ENCODE results near the gene RELA. TPM values are rescaled to one million over a fixed set of nuclear protein-coding genes. Genes with fewer than 3 reads are reported as not detected.
A peak's percentile ranks its signal among the peaks of the same experiment; 100 is the strongest.

The RELA gene
- polyA plus RNA-seq, 2 of the 4 experiments (the other 2 are of a cell fraction): 28.9 to 55.1 TPM

GRCh38 chr11:65646958-65647701, 15.6 kb downstream of the RELA start (continued):
- TF ChIP-seq FOSB (CRISPR knock-in tag; IDR thresholded peaks at IDR 0.05) (no peak), HDAC2 (IDR thresholded peaks at IDR 0.05) (no peak), HEYL (CRISPR knock-in tag; IDR thresholded peaks at IDR 0.05) (no peak), ZSCAN20 (CRISPR knock-in tag; IDR thresholded peaks at IDR 0.05) (no peak), KDM5A (IDR thresholded peaks at IDR 0.05) (no peak), ZC3H11A (IDR thresholded peaks at IDR 0.05) (no peak), TFCP2L1 (CRISPR knock-in tag; IDR thresholded peaks at IDR 0.05) (no peak), NR3C1 (IDR thresholded peaks at IDR 0.05) (no peak), MAZ (IDR thresholded peaks at IDR 0.05; ENCODE audit: borderline replicate concordance, low read depth, low read length) (no peak), CBX2 (IDR thresholded peaks at IDR 0.05; ENCODE audit: borderline replicate concordance, low read depth) (no peak), SREBF2 (IDR thresholded peaks at IDR 0.05) (no peak), POLR2A (IDR thresholded peaks at IDR 0.05; ENCODE audit: low read length) (peak; percentile 79), TP53 (CRISPR knock-in tag; IDR thresholded peaks at IDR 0.05) (no peak), JUNB (IDR thresholded peaks at IDR 0.05) (no peak), POLR2AphosphoS2 (conservative IDR thresholded peaks at IDR 0.05; ENCODE audit: low read length) (no peak), EP300 (IDR thresholded peaks at IDR 0.05) (no peak), HOXB5 (CRISPR knock-in tag; IDR thresholded peaks at IDR 0.05) (no peak), NFE2L2 (conservative IDR thresholded peaks at IDR 0.05; ENCODE audit: low read length) (no peak), FOXS1 (CRISPR knock-in tag; IDR thresholded peaks at IDR 0.05) (no peak), BCL3 (IDR thresholded peaks at IDR 0.05) (0 out of 3 replicates have a peak, but pooled peaks have one; percentile 25), MYC (IDR thresholded peaks at IDR 0.05; ENCODE audit: borderline replicate concordance, low read length) (peak; percentile 63; the same call in 1 of the 2 replicates), USF2 (IDR thresholded peaks at IDR 0.05) (no peak), MAX (IDR thresholded peaks at IDR 0.05) (peak; percentile 66), RCOR1 (IDR thresholded peaks at IDR 0.05; ENCODE audit: low read depth, low read length) (no peak), HMGXB4 (CRISPR knock-in tag; IDR thresholded peaks at IDR 0.05; ENCODE audit: borderline replicate concordance) (no peak), PHF8 (IDR thresholded peaks at IDR 0.05; ENCODE audit: borderline replicate concordance, low read depth) (peak; percentile 28; the same call in 1 of the 2 replicates), RARB (CRISPR knock-in tag; IDR thresholded peaks at IDR 0.05) (no peak), E2F6 (IDR thresholded peaks at IDR 0.05; ENCODE audit: borderline replicate concordance, low read depth) (peak; percentile 65), GATA3 (IDR thresholded peaks at IDR 0.05; ENCODE audit: borderline replicate concordance) (no peak)
